Mesothelial cell of epicardium (in vitro differentiated cells): ENCODE results near the gene FBN1. TPM values are rescaled to one million over a fixed set of nuclear protein-coding genes. Genes with fewer than 3 reads are reported as not detected.

ENCODE experiments used
- DNase-seq, 2 experiments: peaks; one replicate each; pipeline ENCODE4 v3.0.0; 2021; ENCODE audit warnings: low spot score in 2 of 2; ENCODE audit not compliant: unreplicated experiment in 2 of 2
- H3K27ac Mint-ChIP-seq: 2 replicates; pipeline ENCODE4 v1.8.0; 2021; ENCODE audit warnings: mixed read lengths
- H3K27me3 Mint-ChIP-seq: 2 replicates; pipeline ENCODE4 v1.8.0; 2021; ENCODE audit warnings: low read depth, mixed read lengths
- H3K36me3 Mint-ChIP-seq: 2 replicates; pipeline ENCODE4 v1.8.0; 2021; ENCODE audit warnings: mixed read lengths
- H3K4me1 Mint-ChIP-seq: 2 replicates; pipeline ENCODE4 v1.8.0; 2021; ENCODE audit warnings: mixed read lengths
- H3K4me3 Mint-ChIP-seq: 2 replicates; pipeline ENCODE4 v1.8.0; 2021; ENCODE audit warnings: mild to moderate bottlenecking, moderate library complexity, mixed read lengths
- H3K9me3 Mint-ChIP-seq: 2 replicates; pipeline ENCODE4 v1.8.0; 2021; ENCODE audit warnings: mixed read lengths
- CTCF ChIP-seq: fragments of 200-600 bp; sonication (generic); IDR thresholded peaks from one replicate; pipeline ENCODE4 v1.5.0; 2021; ENCODE audit warnings: antibody characterized with exemption; ENCODE audit not compliant: unreplicated experiment
- total RNA-seq: library from RNA; stranded (reverse); gene quantifications from 3 replicates; pipeline ENCODE4 v1.2.1, GENCODE V29; 2021

Gene FBN1
- total RNA-seq, 1 donor from 2014 or later, result 67.9 TPM

DNA sequence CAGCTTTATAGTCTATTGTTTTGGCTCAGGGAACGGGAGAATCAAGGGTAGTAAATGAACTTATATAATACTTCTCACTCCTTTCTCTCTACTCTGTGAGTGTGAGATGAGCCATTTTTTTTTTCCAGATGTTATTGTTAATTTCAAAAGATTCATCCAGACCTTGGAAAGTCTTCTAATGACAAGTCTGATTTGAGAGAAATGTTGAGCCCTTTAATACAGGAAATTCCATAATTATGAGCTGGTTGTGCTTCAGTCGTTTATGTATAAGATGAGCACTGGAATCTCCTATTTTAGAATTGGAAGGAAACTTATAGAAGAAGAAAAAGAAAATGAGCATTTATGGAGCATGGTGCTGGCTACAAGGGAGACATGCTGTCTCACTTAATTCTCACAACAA is 92.0 kb downstream of the FBN1 start:
- no peak for DNase-seq
- TF ChIP-seq CTCF, result no peak
- H3K27me3 Mint-ChIP-seq, result no peaks in the 10 kb centered on the region
- H3K4me3 Mint-ChIP-seq, result no peak overlapping the region
- no peaks in the 10 kb centered on the region for H3K36me3 Mint-ChIP-seq
- no peak overlapping the region for H3K27ac Mint-ChIP-seq
- peaks cover 28% of the 10 kb centered on the region for H3K4me1 Mint-ChIP-seq
- H3K9me3 Mint-ChIP-seq, result peaks cover 3% of the 10 kb centered on the region

DNA sequence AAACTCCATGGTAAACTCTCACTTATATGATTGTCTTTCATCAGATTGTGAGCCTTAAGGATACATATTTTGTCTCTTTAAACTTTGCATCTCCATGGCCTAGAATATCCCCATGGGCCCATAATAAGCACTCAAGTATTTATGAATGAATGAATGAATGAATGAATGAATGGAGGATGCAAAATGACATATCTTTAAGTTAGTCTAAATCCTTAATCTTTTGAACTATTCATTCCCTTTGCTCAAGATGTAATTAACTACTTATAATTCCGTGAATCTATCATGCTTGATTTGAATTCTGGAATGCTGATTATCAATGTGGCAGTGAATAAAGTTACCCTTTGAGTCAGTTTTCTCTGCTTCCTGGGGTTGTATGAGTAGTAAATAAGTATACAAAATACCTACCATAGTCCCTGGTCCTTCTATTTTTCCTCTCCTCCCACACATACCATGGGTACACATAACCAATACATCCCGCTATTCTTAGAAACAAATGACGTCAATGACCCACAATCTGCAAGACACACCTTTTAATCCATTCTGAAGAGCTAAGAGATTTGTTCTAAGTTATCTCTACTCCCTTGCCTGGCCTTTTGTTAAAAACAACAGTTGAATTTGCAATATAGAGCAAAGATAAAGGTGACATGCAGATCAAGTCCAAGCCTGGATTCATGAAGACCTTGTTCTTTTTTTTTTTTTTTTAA is 94.5 kb downstream of the FBN1 start:
- Mint-ChIP-seq H3K36me3 (no peaks in the 10 kb centered on the region), H3K9me3 (peaks cover 3% of the 10 kb centered on the region), H3K4me1 (peaks cover 33% of the 10 kb centered on the region), H3K4me3 (no peak overlapping the region), H3K27me3 (no peaks in the 10 kb centered on the region), H3K27ac (no peak overlapping the region)
- TF ChIP-seq CTCF, result no peak
- DNase-seq, result no peak

DNA sequence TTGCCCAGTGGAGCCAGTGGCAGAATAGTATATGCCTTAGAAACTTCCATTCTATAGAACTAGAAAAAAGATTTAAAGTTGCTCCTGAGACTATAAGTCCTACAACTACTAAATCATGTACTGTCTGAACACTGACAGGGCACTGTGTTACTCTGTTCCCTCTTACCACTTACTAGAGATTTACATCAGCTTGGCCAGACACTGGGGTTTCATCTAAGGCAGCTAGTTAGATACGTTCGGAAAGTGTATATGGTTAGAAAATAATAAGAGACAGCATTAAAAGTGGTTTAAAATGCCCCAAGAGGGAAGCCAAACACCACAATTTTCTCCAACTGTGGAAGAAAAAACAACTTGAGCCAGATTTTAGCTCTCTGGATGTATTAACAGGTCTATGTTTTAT is 97.1 kb downstream of the FBN1 start:
- no peak overlapping the region for H3K4me3 Mint-ChIP-seq
- peaks cover 3% of the 10 kb centered on the region for H3K9me3 Mint-ChIP-seq
- TF ChIP-seq CTCF, result no peak
- H3K4me1 Mint-ChIP-seq, result peaks cover 19% of the 10 kb centered on the region
- no peaks in the 10 kb centered on the region for H3K36me3 Mint-ChIP-seq
- H3K27me3 Mint-ChIP-seq, result no peaks in the 10 kb centered on the region
- no peak for DNase-seq
- H3K27ac Mint-ChIP-seq, result peak overlapping the region; percentile 9

DNA sequence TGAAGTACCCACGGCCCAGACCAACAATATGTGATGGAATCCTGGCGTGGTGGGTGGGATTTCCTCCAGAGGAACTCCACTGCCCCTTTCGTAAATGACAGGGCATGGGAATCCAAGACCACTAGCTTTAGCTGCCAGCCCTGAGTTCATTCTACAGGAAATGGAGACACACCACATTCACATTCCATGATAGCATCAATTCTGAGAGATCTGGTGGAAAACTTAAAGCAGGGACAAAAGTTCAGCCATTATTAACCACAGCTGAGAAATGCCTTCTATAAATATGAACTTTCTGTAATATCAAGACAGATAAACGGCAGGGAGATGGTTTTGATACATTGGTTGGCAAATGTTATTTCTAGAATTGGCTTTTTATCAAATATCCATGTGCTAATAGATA is 98.2 kb downstream of the FBN1 start:
- H3K27ac Mint-ChIP-seq, result peak overlapping the region; percentile 76
- no peak for TF ChIP-seq CTCF
- no peak overlapping the region for H3K4me3 Mint-ChIP-seq
- peaks cover 19% of the 10 kb centered on the region for H3K4me1 Mint-ChIP-seq
- H3K9me3 Mint-ChIP-seq, result no peaks in the 10 kb centered on the region
- no peak for DNase-seq
- no peaks in the 10 kb centered on the region for H3K36me3 Mint-ChIP-seq
- no peaks in the 10 kb centered on the region for H3K27me3 Mint-ChIP-seq

GRCh38 chr15:48546296-48546695 is 99.2 kb downstream of the FBN1 start:
- Mint-ChIP-seq H3K4me1 (peaks cover 21% of the 10 kb centered on the region), H3K36me3 (no peaks in the 10 kb centered on the region), H3K4me3 (no peak overlapping the region), H3K27ac (peak overlapping the region; percentile 87), H3K9me3 (no peaks in the 10 kb centered on the region), H3K27me3 (no peaks in the 10 kb centered on the region)
- no peak for DNase-seq
- TF ChIP-seq CTCF, result no peak

DNA sequence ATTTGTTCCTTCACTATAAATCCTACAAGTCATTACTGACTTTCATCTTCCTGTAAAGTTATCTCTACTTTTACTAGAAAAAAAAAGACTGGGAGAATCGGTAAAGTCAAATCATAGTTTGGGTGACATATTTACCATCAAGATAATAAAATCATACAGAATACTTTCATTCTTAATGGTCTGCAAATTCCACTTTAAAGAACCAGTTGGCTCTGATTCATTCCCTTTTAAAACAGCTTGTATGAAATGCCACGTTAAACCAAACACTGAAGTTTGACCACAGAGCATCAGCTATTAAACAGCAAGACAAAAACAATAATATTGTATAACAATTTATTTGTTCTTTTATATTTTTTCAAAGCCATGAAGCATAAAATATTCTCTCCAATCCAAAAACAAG is 100.7 kb downstream of the FBN1 start:
- H3K9me3 Mint-ChIP-seq, result no peaks in the 10 kb centered on the region
- peak overlapping the region; percentile 35 for H3K27ac Mint-ChIP-seq
- DNase-seq, result no peak
- H3K36me3 Mint-ChIP-seq, result no peaks in the 10 kb centered on the region
- no peak overlapping the region for H3K4me3 Mint-ChIP-seq
- H3K4me1 Mint-ChIP-seq, result peaks cover 21% of the 10 kb centered on the region
- TF ChIP-seq CTCF, result no peak
- H3K27me3 Mint-ChIP-seq, result no peaks in the 10 kb centered on the region
